Measurements from ENCODE around the gene CCDC136.

Gene CCDC136

GRCh38 chr7:128773604-128774003, 18.2 kb upstream of the CCDC136 start:
- no peaks in the 10 kb centered on the region for H3K4me1 ChIP-seq (ENCODE audit: control insufficient read depth, low read length)
- peaks cover 46% of the 10 kb centered on the region for H3K36me3 ChIP-seq (ENCODE audit: control insufficient read depth, low read length)
- H3F3A ChIP-seq (ENCODE audit: control insufficient read depth, insufficient read depth): 0 out of 2 replicates have a peak, but pooled peaks cover 8% of the 10 kb centered on the region
- TF ChIP-seq CTCF (IDR thresholded peaks at IDR 0.05; ENCODE audit: low read depth, low read length, poor library complexity, severe bottlenecking) (no peak), EZH2phosphoT487 (IDR thresholded peaks at IDR 0.05; ENCODE audit: borderline replicate concordance, low read length) (no peak)
- no peaks in the 10 kb centered on the region for H4K20me1 ChIP-seq (ENCODE audit: control insufficient read depth, insufficient read depth, low read depth, low read length)
- no peak overlapping the region for H3K27ac ChIP-seq (ENCODE audit: low read depth, low read length)
- H3K9me2 ChIP-seq (replicated peaks; ENCODE audit: control insufficient read depth, low read length): no peaks in the 10 kb centered on the region
- H3K4me3 ChIP-seq (ENCODE audit: low read length): no peak overlapping the region
- H3K27me3 ChIP-seq (ENCODE audit: control insufficient read depth, low read length): no peaks in the 10 kb centered on the region
- no peak overlapping the region for H3K4me2 ChIP-seq (ENCODE audit: low read length)
- H3K79me2 ChIP-seq (ENCODE audit: control insufficient read depth, low read length): no peaks in the 10 kb centered on the region
- no peaks in the 10 kb centered on the region for H3K9me3 ChIP-seq (ENCODE audit: control insufficient read depth, insufficient read depth, low read length)

DNA sequence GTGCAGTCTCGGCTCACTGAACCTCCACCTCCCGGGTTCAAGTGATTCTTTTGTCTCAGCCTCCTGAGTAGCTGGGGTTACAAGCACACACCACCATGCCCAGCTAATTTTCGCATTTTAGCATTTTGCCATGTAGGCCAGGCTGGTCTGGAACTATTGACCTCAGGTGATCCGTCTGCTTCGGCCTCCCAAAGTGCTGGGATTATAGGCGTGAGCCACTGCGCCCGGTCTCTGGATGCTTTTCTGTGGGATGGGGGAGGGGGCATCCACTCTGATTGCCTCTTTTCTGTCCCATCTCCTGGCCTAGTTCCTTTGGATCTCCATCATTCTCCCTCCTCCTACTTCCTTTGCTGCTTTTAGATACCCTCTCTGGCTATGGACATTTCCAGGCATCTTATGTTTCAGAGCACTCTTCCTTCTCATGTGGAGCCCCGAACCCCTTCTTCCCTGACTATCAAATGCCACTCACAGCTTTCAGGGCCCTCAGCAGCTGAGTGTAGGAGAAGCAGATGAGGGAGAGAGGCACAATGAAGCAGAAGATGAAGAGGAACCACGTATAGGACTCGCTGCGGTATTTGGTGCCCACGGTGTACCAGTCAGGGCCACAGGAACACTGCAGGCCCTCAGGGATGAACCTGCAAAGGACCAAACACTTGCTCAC, 17.6 kb upstream of the CCDC136 start:
- Histone ChIP-seq H3K9me3 (ENCODE audit: control insufficient read depth, insufficient read depth, low read length) (no peaks in the 10 kb centered on the region), H3K4me1 (ENCODE audit: control insufficient read depth, low read length) (no peaks in the 10 kb centered on the region), H3K4me2 (ENCODE audit: low read length) (no peak overlapping the region), H3K9me2 (replicated peaks; ENCODE audit: control insufficient read depth, low read length) (no peaks in the 10 kb centered on the region), H3K36me3 (ENCODE audit: control insufficient read depth, low read length) (peaks cover 41% of the 10 kb centered on the region), H3K27me3 (ENCODE audit: control insufficient read depth, low read length) (no peaks in the 10 kb centered on the region), H3K27ac (ENCODE audit: low read depth, low read length) (no peak overlapping the region), H3K4me3 (ENCODE audit: low read length) (no peak overlapping the region), H3K79me2 (ENCODE audit: control insufficient read depth, low read length) (no peaks in the 10 kb centered on the region), H3F3A (ENCODE audit: control insufficient read depth, insufficient read depth) (0 out of 2 replicates have a peak, but pooled peaks cover 8% of the 10 kb centered on the region), H4K20me1 (ENCODE audit: control insufficient read depth, insufficient read depth, low read depth, low read length) (no peaks in the 10 kb centered on the region)
- no peak for TF ChIP-seq CTCF (IDR thresholded peaks at IDR 0.05; ENCODE audit: low read depth, low read length, poor library complexity, severe bottlenecking)
- TF ChIP-seq EZH2phosphoT487 (IDR thresholded peaks at IDR 0.05; ENCODE audit: borderline replicate concordance, low read length): no peak

DNA sequence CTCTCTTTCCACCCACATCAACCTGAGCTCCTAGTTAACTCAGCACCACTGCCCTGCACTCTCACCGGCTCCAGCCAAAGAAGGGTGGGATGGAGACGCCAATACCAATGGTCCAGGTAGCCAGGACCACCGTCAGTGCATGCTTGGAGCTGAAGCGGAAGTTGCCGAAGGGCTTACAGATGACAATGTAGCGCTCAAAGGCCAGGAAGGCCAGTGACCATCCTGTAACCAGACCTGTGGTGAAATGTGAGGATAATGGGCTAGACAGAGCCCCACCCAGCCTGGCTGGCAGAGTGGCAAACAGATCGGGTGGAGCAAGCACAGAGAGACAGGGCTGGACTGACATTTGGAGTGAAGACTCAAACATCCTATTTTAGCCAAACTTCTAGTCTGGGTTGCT, 16.8 kb upstream of the CCDC136 start:
- H3K9me3 ChIP-seq (ENCODE audit: control insufficient read depth, insufficient read depth, low read length): no peaks in the 10 kb centered on the region
- 0 out of 2 replicates have a peak, but pooled peaks cover 8% of the 10 kb centered on the region for H3F3A ChIP-seq (ENCODE audit: control insufficient read depth, insufficient read depth)
- no peak overlapping the region for H3K4me3 ChIP-seq (ENCODE audit: low read length)
- H4K20me1 ChIP-seq (ENCODE audit: control insufficient read depth, insufficient read depth, low read depth, low read length): no peaks in the 10 kb centered on the region
- H3K27ac ChIP-seq (ENCODE audit: low read depth, low read length): no peak overlapping the region
- no peaks in the 10 kb centered on the region for H3K79me2 ChIP-seq (ENCODE audit: control insufficient read depth, low read length)
- H3K36me3 ChIP-seq (ENCODE audit: control insufficient read depth, low read length): peaks cover 34% of the 10 kb centered on the region
- no peaks in the 10 kb centered on the region for H3K9me2 ChIP-seq (replicated peaks; ENCODE audit: control insufficient read depth, low read length)
- TF ChIP-seq CTCF (IDR thresholded peaks at IDR 0.05; ENCODE audit: low read depth, low read length, poor library complexity, severe bottlenecking) (no peak), EZH2phosphoT487 (IDR thresholded peaks at IDR 0.05; ENCODE audit: borderline replicate concordance, low read length) (no peak)
- H3K4me2 ChIP-seq (ENCODE audit: low read length): no peak overlapping the region
- H3K27me3 ChIP-seq (ENCODE audit: control insufficient read depth, low read length): no peaks in the 10 kb centered on the region
- H3K4me1 ChIP-seq (ENCODE audit: control insufficient read depth, low read length): no peaks in the 10 kb centered on the region
